Stimulated activated memory B cell treated with anti-CD40 and anti-IgM and Interleukin-4, amounts not matched to agents 10 μg/mL and 1 μg/mL and 100 μg/mL, for 72 hours (primary cell): ENCODE results near the gene PRKN.
"Not testable (repeated sequence)": the region's sequence is repeated elsewhere in the genome, so short reads cannot be mapped to it uniquely, and the experiment has no call there.

Experiments
- ATAC-seq: fragments of 150-1000 bp; cut with Tn5 transposase; 2 replicates; pipeline ENCODE4 v1.10.0; 2021
- H3K27ac Mint-ChIP-seq: one replicate; pipeline ENCODE4 v1.8.0; 2022; ENCODE audit warnings: mild to moderate bottlenecking, mixed read lengths
- H3K27me3 Mint-ChIP-seq: one replicate; pipeline ENCODE4 v1.8.0; 2022; ENCODE audit warnings: mixed read lengths
- H3K36me3 Mint-ChIP-seq: one replicate; pipeline ENCODE4 v1.8.0; 2022; ENCODE audit warnings: mixed read lengths
- H3K4me1 Mint-ChIP-seq: one replicate; pipeline ENCODE4 v1.8.0; 2022; ENCODE audit warnings: mixed read lengths
- H3K4me3 Mint-ChIP-seq: one replicate; pipeline ENCODE4 v1.8.0; 2022; ENCODE audit warnings: mild to moderate bottlenecking, moderate library complexity, mixed read lengths
- H3K9me3 Mint-ChIP-seq: one replicate; pipeline ENCODE4 v1.8.0; 2022; ENCODE audit warnings: mixed read lengths

The PRKN gene

GRCh38 chr6:161503570-161503969, 1224.0 kb downstream of the PRKN start:
- Mint-ChIP-seq H3K4me1 (no peaks in the 10 kb centered on the region), H3K36me3 (no peaks in the 10 kb centered on the region), H3K4me3 (no peak overlapping the region), H3K27me3 (no peaks in the 10 kb centered on the region), H3K9me3 (no peaks in the 10 kb centered on the region), H3K27ac (no peak overlapping the region)
- ATAC-seq = no peak

- H3K4me3 Mint-ChIP-seq = no peak overlapping the region
- no peaks in the 10 kb centered on the region for H3K4me1 Mint-ChIP-seq
- H3K27me3 Mint-ChIP-seq = no peaks in the 10 kb centered on the region
- H3K36me3 Mint-ChIP-seq = no peaks in the 10 kb centered on the region
- no peak overlapping the region for H3K27ac Mint-ChIP-seq
- ATAC-seq = no peak
- peaks cover 5% of the 10 kb centered on the region for H3K9me3 Mint-ChIP-seq
These were observed 1228.7 kb downstream of the PRKN start for GRCh38 chr6:161498881-161499280.

GRCh38 chr6:161498359-161498758, 1229.2 kb downstream of the PRKN start:
- H3K4me1 Mint-ChIP-seq = no peaks in the 10 kb centered on the region
- H3K36me3 Mint-ChIP-seq = no peaks in the 10 kb centered on the region
- ATAC-seq = no peak
- H3K27ac Mint-ChIP-seq = no peak overlapping the region
- H3K27me3 Mint-ChIP-seq = no peaks in the 10 kb centered on the region
- no peak overlapping the region for H3K4me3 Mint-ChIP-seq
- H3K9me3 Mint-ChIP-seq = peaks cover 5% of the 10 kb centered on the region

- H3K36me3 Mint-ChIP-seq = no peaks in the 10 kb centered on the region
- no peak overlapping the region for H3K27ac Mint-ChIP-seq
- no peaks in the 10 kb centered on the region for H3K27me3 Mint-ChIP-seq
- peaks cover 5% of the 10 kb centered on the region for H3K9me3 Mint-ChIP-seq
- H3K4me3 Mint-ChIP-seq = no peak overlapping the region
- no peak for ATAC-seq
- H3K4me1 Mint-ChIP-seq = no peaks in the 10 kb centered on the region
These were observed 1230.6 kb downstream of the PRKN start for GRCh38 chr6:161496941-161497340.

GRCh38 chr6:161496271-161496670, 1231.3 kb downstream of the PRKN start:
- not testable (repeated sequence) for H3K4me1 Mint-ChIP-seq, H3K4me3 Mint-ChIP-seq, H3K27me3 Mint-ChIP-seq, H3K36me3 Mint-ChIP-seq, H3K9me3 Mint-ChIP-seq, ATAC-seq, H3K27ac Mint-ChIP-seq

GRCh38 chr6:161494566-161494965, 1233.0 kb downstream of the PRKN start:
- Mint-ChIP-seq H3K27me3 (no peaks in the 10 kb centered on the region), H3K27ac (no peak overlapping the region), H3K4me3 (no peak overlapping the region), H3K4me1 (no peaks in the 10 kb centered on the region), H3K9me3 (peaks cover 5% of the 10 kb centered on the region), H3K36me3 (no peaks in the 10 kb centered on the region)
- ATAC-seq = no peak

GRCh38 chr6:161493576-161494118, 1233.9 kb downstream of the PRKN start:
- no peak for ATAC-seq
- no peaks in the 10 kb centered on the region for H3K4me1 Mint-ChIP-seq
- H3K27ac Mint-ChIP-seq = no peak overlapping the region
- no peaks in the 10 kb centered on the region for H3K36me3 Mint-ChIP-seq
- H3K4me3 Mint-ChIP-seq = no peak overlapping the region
- no peaks in the 10 kb centered on the region for H3K27me3 Mint-ChIP-seq
- H3K9me3 Mint-ChIP-seq = peaks cover 5% of the 10 kb centered on the region

GRCh38 chr6:161489626-161490306, 1237.8 kb downstream of the PRKN start:
- no peaks in the 10 kb centered on the region for H3K36me3 Mint-ChIP-seq
- ATAC-seq = no peak
- H3K4me3 Mint-ChIP-seq = no peak overlapping the region
- H3K9me3 Mint-ChIP-seq = peaks cover 3% of the 10 kb centered on the region
- H3K4me1 Mint-ChIP-seq = no peaks in the 10 kb centered on the region
- H3K27ac Mint-ChIP-seq = no peak overlapping the region
- no peaks in the 10 kb centered on the region for H3K27me3 Mint-ChIP-seq

GRCh38 chr6:161487694-161488093, 1239.9 kb downstream of the PRKN start:
- no peaks in the 10 kb centered on the region for H3K27me3 Mint-ChIP-seq
- no peak overlapping the region for H3K4me3 Mint-ChIP-seq
- peaks cover 3% of the 10 kb centered on the region for H3K9me3 Mint-ChIP-seq
- no peak for ATAC-seq
- H3K36me3 Mint-ChIP-seq = no peaks in the 10 kb centered on the region
- no peak overlapping the region for H3K27ac Mint-ChIP-seq
- H3K4me1 Mint-ChIP-seq = no peaks in the 10 kb centered on the region

- no peaks in the 10 kb centered on the region for H3K27me3 Mint-ChIP-seq
- H3K9me3 Mint-ChIP-seq = peaks cover 3% of the 10 kb centered on the region
- H3K27ac Mint-ChIP-seq = no peak overlapping the region
- no peak for ATAC-seq
- no peak overlapping the region for H3K4me3 Mint-ChIP-seq
- no peaks in the 10 kb centered on the region for H3K4me1 Mint-ChIP-seq
- no peaks in the 10 kb centered on the region for H3K36me3 Mint-ChIP-seq
These were observed 1240.4 kb downstream of the PRKN start for GRCh38 chr6:161487217-161487531.

- Mint-ChIP-seq H3K9me3 (peaks cover 3% of the 10 kb centered on the region), H3K4me1 (no peaks in the 10 kb centered on the region), H3K4me3 (no peak overlapping the region), H3K36me3 (no peaks in the 10 kb centered on the region), H3K27me3 (no peaks in the 10 kb centered on the region), H3K27ac (no peak overlapping the region)
- ATAC-seq = no peak
These were observed 1241.0 kb downstream of the PRKN start for GRCh38 chr6:161486361-161487216.

- no peaks in the 10 kb centered on the region for H3K9me3 Mint-ChIP-seq
- H3K27ac Mint-ChIP-seq = no peak overlapping the region
- no peak overlapping the region for H3K4me3 Mint-ChIP-seq
- H3K27me3 Mint-ChIP-seq = no peaks in the 10 kb centered on the region
- ATAC-seq = no peak
- no peaks in the 10 kb centered on the region for H3K36me3 Mint-ChIP-seq
- no peaks in the 10 kb centered on the region for H3K4me1 Mint-ChIP-seq
These were observed 1245.1 kb downstream of the PRKN start for GRCh38 chr6:161482517-161482858.

GRCh38 chr6:161481786-161482516, 1245.6 kb downstream of the PRKN start:
- Mint-ChIP-seq H3K36me3 (no peaks in the 10 kb centered on the region), H3K4me3 (no peak overlapping the region), H3K9me3 (no peaks in the 10 kb centered on the region), H3K4me1 (no peaks in the 10 kb centered on the region), H3K27me3 (no peaks in the 10 kb centered on the region), H3K27ac (no peak overlapping the region)
- no peak for ATAC-seq

- Mint-ChIP-seq H3K9me3 (no peaks in the 10 kb centered on the region), H3K27ac (no peak overlapping the region), H3K27me3 (no peaks in the 10 kb centered on the region), H3K36me3 (no peaks in the 10 kb centered on the region), H3K4me3 (no peak overlapping the region), H3K4me1 (no peaks in the 10 kb centered on the region)
- ATAC-seq = no peak
These were observed 1247.0 kb downstream of the PRKN start for GRCh38 chr6:161480421-161481155.

GRCh38 chr6:161479376-161479775, 1248.2 kb downstream of the PRKN start:
- Mint-ChIP-seq H3K4me1 (no peaks in the 10 kb centered on the region), H3K36me3 (no peaks in the 10 kb centered on the region), H3K27ac (no peak overlapping the region), H3K9me3 (no peaks in the 10 kb centered on the region), H3K4me3 (no peak overlapping the region), H3K27me3 (no peaks in the 10 kb centered on the region)
- ATAC-seq = no peak
